Glutamatergic neuron (in vitro differentiated cells): Measurements from ENCODE around the gene FNDC3B. TPM values are rescaled to one million over a fixed set of nuclear protein-coding genes. Genes with fewer than 3 reads are reported as not detected.
A peak's percentile ranks its signal among the peaks of the same experiment; 100 is the strongest.
"Not testable (repeated sequence)": the region's sequence is repeated elsewhere in the genome, so short reads cannot be mapped to it uniquely, and the experiment has no call there.

Source experiments
- DNase-seq: peaks from one replicate; pipeline ENCODE4 v3.0.0; 2022
- H3K27ac Mint-ChIP-seq: one replicate; pipeline ENCODE4 v1.8.0; 2020; ENCODE audit warnings: mild to moderate bottlenecking, mixed read lengths, inconsistent platforms; ENCODE audit not compliant: unreplicated experiment
- H3K27me3 Mint-ChIP-seq: one replicate; pipeline ENCODE4 v1.8.0; 2020; ENCODE audit warnings: mild to moderate bottlenecking, moderate library complexity, mixed read lengths, inconsistent platforms; ENCODE audit not compliant: unreplicated experiment
- H3K36me3 Mint-ChIP-seq: one replicate; pipeline ENCODE4 v1.8.0; 2020; ENCODE audit warnings: mild to moderate bottlenecking, mixed read lengths, inconsistent platforms; ENCODE audit not compliant: unreplicated experiment
- H3K4me1 Mint-ChIP-seq: one replicate; pipeline ENCODE4 v1.8.0; 2020; ENCODE audit warnings: mild to moderate bottlenecking, low read depth, mixed read lengths, inconsistent platforms; ENCODE audit not compliant: unreplicated experiment
- H3K4me3 Mint-ChIP-seq: one replicate; pipeline ENCODE4 v1.8.0; 2020; ENCODE audit warnings: mild to moderate bottlenecking, mixed read lengths, inconsistent platforms; ENCODE audit not compliant: unreplicated experiment
- H3K9me3 Mint-ChIP-seq: one replicate; pipeline ENCODE4 v1.8.0; 2020; ENCODE audit warnings: mild to moderate bottlenecking, moderate library complexity, mixed read lengths, inconsistent platforms; ENCODE audit not compliant: unreplicated experiment
- total RNA-seq: library from RNA; stranded (reverse); fragmentation: NEBNext Ultra II Directional; extraction: Animal tissue kit (Norgen Biotek cat#: 25700); gene quantifications from one replicate; pipeline ENCODE4 v1.2.1, GENCODE V29; 2021; ENCODE audit not compliant: unreplicated experiment
- TF ChIP-seq, protein P1 (sequence below): fragments of 200-600 bp; sonication (generic); IDR thresholded peaks from one replicate; pipeline ENCODE4 v1.5.0; 2021; ENCODE audit not compliant: partially characterized antibody, unreplicated experiment

FNDC3B gene
- total RNA-seq, 1 donor from 2014 or later: 11.7 TPM

- Mint-ChIP-seq H3K4me1 (no peaks in the 10 kb centered on the region), H3K4me3 (peak overlapping the region; percentile 88), H3K36me3 (no peaks in the 10 kb centered on the region), H3K27ac (no peak overlapping the region), H3K27me3 (peaks cover 2% of the 10 kb centered on the region), H3K9me3 (peaks cover 6% of the 10 kb centered on the region)
- TF ChIP-seq, protein P1, sequence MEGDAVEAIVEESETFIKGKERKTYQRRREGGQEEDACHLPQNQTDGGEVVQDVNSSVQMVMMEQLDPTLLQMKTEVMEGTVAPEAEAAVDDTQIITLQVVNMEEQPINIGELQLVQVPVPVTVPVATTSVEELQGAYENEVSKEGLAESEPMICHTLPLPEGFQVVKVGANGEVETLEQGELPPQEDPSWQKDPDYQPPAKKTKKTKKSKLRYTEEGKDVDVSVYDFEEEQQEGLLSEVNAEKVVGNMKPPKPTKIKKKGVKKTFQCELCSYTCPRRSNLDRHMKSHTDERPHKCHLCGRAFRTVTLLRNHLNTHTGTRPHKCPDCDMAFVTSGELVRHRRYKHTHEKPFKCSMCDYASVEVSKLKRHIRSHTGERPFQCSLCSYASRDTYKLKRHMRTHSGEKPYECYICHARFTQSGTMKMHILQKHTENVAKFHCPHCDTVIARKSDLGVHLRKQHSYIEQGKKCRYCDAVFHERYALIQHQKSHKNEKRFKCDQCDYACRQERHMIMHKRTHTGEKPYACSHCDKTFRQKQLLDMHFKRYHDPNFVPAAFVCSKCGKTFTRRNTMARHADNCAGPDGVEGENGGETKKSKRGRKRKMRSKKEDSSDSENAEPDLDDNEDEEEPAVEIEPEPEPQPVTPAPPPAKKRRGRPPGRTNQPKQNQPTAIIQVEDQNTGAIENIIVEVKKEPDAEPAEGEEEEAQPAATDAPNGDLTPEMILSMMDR: no peak
- no peak for DNase-seq
These were observed 461 bp upstream of the FNDC3B start for GRCh38 chr3:172038798-172039435.

- peak overlapping the region; percentile 83 for H3K4me3 Mint-ChIP-seq
- TF ChIP-seq, protein P1: no peak
- H3K36me3 Mint-ChIP-seq: no peaks in the 10 kb centered on the region
- H3K27ac Mint-ChIP-seq: no peak overlapping the region
- DNase-seq: peak; percentile 52
- peaks cover 2% of the 10 kb centered on the region for H3K27me3 Mint-ChIP-seq
- H3K4me1 Mint-ChIP-seq: no peaks in the 10 kb centered on the region
- H3K9me3 Mint-ChIP-seq: peaks cover 6% of the 10 kb centered on the region
These were observed 951 bp downstream of the FNDC3B start for GRCh38 chr3:172040078-172040980.

- TF ChIP-seq, protein P1: no peak
- no peak for DNase-seq
- Mint-ChIP-seq H3K4me3 (peak overlapping the region; percentile 83), H3K4me1 (no peaks in the 10 kb centered on the region), H3K27ac (no peak overlapping the region), H3K9me3 (peaks cover 6% of the 10 kb centered on the region), H3K27me3 (peaks cover 2% of the 10 kb centered on the region), H3K36me3 (no peaks in the 10 kb centered on the region)
These were observed 1.9 kb downstream of the FNDC3B start for GRCh38 chr3:172040981-172041963.

DNA sequence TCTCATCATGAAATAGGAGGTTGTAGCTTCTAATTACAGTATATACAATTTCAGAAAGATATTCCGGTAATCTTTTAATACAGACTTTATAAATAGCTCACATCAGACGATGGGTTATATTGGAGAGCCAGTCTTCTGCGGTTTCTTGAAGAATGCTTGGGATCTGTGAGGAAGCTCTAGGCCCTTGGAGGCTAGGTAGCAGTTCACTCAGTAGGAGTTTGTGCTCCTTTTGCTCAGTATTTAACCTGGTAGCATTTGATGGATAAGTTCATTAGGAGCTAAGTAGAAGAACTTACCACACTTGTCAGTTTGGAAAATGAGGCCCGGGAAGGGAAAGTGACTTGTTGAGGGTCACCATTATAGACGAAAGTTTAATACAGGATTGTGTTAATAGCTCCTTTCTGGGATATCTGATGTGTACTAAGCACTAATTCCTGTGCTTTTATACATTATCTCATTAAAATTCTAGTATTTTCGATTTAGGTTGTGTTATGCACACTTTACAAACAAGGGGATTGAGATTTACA is 2.8 kb downstream of the FNDC3B start:
- Mint-ChIP-seq H3K9me3 (peaks cover 6% of the 10 kb centered on the region), H3K36me3 (no peaks in the 10 kb centered on the region), H3K4me1 (no peaks in the 10 kb centered on the region), H3K27ac (no peak overlapping the region), H3K27me3 (peaks cover 2% of the 10 kb centered on the region), H3K4me3 (no peak overlapping the region)
- DNase-seq: no peak
- TF ChIP-seq, protein P1: no peak

DNA sequence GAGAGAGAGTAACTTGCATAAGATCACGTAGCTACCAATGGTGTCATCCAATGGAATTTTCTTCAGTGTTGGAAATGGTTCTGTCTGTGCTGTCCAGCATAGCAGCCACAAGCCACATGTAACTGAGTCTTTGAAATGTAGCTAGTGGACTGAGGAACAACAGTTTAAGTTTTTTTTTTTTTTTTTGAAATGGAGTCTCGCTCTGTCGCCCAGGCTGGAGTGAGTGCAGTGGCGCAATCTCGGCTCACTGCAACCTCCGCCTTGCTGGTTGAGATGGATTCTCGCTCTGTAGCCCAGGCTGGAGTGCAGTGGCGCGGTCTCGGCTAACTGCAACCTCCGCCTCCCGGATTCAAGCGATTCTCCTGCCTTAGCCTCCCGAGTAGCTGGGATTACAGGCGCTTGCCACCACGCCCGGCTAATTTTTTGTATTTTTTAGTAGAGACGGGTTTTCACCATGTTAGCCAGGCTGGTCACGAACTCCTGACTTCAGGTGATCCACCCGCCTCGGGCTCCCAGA is 3.3 kb downstream of the FNDC3B start:
- H3K36me3 Mint-ChIP-seq, H3K4me3 Mint-ChIP-seq, H3K27me3 Mint-ChIP-seq, H3K27ac Mint-ChIP-seq, DNase-seq, H3K9me3 Mint-ChIP-seq, H3K4me1 Mint-ChIP-seq: not testable (repeated sequence)
